GM19328 (cell line): ENCODE measurements around the gene LIN7C.

Experiments
- ATAC-seq: cut with Tn5 transposase; IDR thresholded peaks from one replicate; pipeline ENCODE4 v1.9.1; 2021; ENCODE audit warnings: mild to moderate bottlenecking, moderate library complexity; ENCODE audit not compliant: unreplicated experiment

LIN7C gene

GRCh38 chr11:27512238-27512637 is 5.7 kb upstream of the LIN7C start:
- ATAC-seq = no peak

- no peak for ATAC-seq
Measured at GRCh38 chr11:27509908-27510307, 3.3 kb upstream of the LIN7C start.

DNA sequence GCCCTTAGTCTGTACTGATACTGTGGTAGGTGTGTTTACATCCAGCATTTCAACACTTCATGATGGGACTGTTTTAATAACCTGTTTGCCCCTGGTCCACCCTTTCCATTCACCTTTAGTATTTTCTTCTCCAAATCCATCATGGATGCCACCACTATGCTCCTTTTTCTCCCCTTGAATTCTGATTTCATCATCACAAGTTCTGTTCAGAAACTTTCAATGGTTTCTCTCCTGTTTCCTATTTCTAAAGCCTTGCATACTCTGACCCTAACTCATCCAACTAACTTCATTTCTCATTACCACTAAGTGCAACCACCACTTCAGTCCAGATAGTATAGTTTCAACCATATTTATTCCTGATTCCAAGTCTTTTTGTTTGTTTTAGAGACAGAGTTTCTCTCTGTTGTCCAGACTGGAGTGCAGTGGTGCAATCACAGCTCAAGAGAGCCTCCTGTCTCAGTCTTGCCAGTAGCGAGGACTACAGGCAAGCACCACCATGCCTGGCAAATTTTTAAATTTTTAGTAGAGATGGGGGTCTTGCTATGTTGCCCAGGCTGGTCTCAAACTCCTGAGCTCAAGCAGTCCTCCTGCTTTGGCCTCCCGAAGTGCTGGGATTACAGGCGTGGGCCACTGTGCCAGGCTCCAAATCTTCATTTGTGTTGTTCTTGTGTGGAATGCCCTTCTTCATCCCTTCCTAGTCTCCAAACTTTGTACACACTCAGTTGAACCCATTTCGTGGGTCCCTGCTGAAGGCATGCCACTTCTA is 1.2 kb upstream of the LIN7C start:
- ATAC-seq = no peak

DNA sequence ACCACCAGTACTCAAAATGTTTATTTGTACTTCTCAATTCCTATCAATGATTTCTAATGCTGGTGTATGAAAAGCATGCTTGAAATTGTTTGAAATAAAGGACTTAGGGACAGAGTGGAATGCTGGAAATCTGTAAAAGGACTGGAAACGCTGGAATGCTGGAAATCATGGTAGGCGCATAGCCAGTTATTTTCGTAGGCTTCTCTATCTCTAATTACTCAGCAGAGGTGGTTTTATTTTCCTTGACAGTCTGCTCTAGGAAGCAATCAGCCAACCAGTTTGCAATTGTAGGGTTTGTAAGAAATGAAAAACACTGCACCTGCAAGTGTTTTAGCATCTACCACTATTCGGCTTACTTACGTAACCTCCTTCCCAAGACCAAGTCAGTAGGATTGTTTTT is 788 bp downstream of the LIN7C start:
- peak; percentile 2 for ATAC-seq

DNA sequence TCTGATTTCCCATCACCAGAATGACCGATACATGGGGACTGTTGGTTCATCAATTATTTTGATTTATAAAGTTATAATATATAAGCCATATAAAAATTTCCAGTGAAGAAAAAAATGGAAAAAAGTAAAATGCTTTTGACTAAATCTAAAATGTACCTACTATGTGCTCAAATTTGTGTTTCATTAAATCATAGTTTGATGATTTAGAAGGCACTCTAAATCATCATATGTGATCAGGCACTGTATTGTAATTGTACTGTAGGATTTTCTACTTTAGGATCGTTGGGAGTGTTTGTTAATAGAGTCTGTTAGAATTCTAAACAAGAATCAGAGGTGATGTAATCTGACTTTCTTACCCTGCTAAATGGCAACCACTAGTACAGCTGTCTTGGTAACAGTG is 2.4 kb downstream of the LIN7C start:
- ATAC-seq = no peak

GRCh38 chr11:27501100-27501499 is 5.5 kb downstream of the LIN7C start:
- no peak for ATAC-seq

- ATAC-seq = no peak
Measured at GRCh38 chr11:27497911-27498310, 8.7 kb downstream of the LIN7C start.

- ATAC-seq = no peak
Measured at GRCh38 chr11:27497284-27497866, 9.2 kb downstream of the LIN7C start.

DNA sequence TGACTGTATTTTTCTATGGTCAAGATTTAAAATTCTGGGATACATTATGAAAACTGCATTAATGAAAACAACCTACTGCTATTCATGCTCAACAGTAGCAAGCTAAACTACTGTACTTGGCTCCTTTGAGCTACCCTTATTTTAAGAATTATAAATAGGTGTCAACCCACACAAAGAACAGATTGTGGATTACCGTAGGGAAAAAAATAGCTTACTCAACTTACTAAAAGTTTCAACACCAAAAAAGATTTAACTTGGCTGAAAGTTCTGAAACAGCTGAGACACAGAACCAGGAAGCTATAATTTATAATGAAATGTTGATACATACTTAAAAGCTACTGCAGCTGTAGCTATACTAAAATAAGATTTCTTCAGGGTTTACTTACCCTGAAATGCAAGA is 10.1 kb downstream of the LIN7C start:
- no peak for ATAC-seq

DNA sequence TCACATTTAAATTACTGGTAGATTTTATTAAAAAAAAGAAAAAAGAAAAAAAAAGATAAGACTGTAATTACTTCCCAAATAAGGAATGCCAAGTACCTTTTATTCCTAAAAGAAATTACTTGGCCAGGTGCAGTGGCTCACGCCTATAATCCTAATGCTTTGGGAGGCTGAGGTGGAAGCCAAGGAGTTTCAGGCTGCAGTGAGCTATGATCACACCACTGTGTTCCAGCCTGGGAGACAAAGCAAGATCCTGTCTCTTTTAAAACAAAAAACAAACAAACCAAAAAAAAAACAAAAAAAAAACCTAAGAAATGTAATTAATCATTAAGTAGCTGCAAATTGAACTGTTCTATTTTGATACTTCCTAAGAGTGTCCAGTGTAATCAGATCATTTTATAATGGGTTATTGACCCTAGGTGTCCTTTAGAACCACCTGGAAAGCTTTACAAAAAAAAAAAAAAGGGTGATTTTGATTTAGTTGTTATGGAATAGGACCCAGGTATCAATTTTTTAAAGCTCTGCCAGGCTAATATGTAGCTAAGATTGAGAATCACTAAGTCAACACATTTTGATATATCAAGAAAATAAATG is 10.8 kb downstream of the LIN7C start:
- ATAC-seq = no peak

GRCh38 chr11:27489092-27489491 is 17.5 kb downstream of the LIN7C start:
- ATAC-seq = no peak

GRCh38 chr11:27487706-27488105 is 18.9 kb downstream of the LIN7C start:
- no peak for ATAC-seq

- no peak for ATAC-seq
Measured at GRCh38 chr11:27485930-27486773, 20.4 kb downstream of the LIN7C start.

DNA sequence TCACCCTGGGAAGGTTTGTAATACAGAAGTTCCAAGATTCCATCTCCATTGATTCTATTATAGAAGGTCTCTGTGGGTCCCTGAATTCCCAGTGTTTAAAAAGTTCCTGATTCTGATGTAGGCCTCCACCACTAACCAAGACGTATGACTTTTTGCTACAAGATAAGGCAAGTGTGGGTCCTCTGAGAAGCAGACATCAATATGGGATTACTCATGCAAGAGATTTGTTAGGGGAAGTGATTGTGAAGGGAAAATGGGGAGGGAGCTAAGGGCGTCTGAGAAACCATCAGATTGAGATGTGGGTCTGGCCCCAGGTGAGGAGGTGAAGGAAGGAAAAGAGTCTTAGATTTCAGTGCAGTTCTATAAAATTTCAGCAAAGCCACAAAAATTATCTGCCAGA is 23.8 kb downstream of the LIN7C start:
- ATAC-seq = no peak

DNA sequence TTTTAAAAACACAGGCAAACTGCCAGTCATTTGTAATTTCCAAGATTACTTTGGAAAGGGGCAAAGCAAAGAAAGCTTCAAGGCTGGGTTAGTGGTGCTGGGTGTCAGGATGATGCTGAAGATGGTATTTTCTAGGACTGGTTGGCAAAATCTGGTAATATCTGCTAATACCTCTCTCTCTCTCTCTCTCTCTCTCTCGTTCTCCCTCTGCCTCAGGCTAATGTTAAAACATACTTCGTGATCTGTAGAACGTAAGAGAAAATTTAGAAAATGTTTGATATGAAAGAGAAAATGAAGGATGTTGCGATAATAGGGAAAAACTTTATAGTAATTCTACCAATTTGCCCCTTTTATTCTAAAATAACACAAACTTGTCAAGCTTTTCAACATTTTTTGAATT is 24.6 kb downstream of the LIN7C start:
- no peak for ATAC-seq

GRCh38 chr11:27477831-27478230 is 28.7 kb downstream of the LIN7C start:
- ATAC-seq = no peak

GRCh38 chr11:27477243-27477642 is 29.3 kb downstream of the LIN7C start:
- ATAC-seq = no peak

GRCh38 chr11:27475622-27476021 is 30.9 kb downstream of the LIN7C start:
- ATAC-seq = no peak

GRCh38 chr11:27473017-27473406 is 33.6 kb downstream of the LIN7C start:
- no peak for ATAC-seq

GRCh38 chr11:27472398-27473016 is 34.1 kb downstream of the LIN7C start, which contains the start of gene LGR4:
Gene LGR4 (minus strand): TSS chr11:27472790. CDS start chr11:27472302, 488 bp downstream.
- peak; percentile 70 for ATAC-seq
